ENCODE results near the gene CCL22. TPM values are rescaled to one million over a fixed set of nuclear protein-coding genes. Genes with fewer than 3 reads are reported as not detected.

CCL22 gene
- total and polyA plus RNA-seq, 2 donors (not counting 3 experiments of a cell fraction or from before 2014, with no cell fraction given), result not detected

DNA sequence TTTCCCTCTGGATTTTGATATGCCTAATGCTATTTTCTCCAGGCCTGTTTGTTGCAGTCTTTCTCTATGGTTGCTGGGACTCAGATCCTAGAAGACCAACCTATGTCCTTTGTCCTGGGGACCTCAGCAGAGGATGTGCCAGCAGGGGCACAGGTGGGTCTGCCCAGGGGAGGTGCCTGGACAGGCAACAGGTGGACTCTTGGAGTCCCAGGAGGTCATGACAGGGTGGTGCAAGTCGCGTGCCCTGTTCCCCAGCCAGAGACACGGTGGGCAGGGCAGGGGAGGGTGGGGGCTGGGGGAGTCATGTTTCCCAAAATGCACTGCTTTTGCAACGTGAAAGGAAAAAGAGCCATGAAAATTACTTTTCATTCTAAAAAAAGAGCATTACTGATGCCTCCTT lies 47.8 kb upstream of the CCL22 start:
- H3K27ac ChIP-seq (ENCODE audit: insufficient read depth, low read depth, low read length), result no peak overlapping the region
- dilution Hi-C loops (cut with MboI; ENCODE audit: extremely low pct_ligation_motif_present, low sequenced_read_pairs), result loop anchor here (25.0 kb wide), 1 partner anchor 102 kb away; the partner anchor contains the start of gene CCL17
- DNase-seq (ENCODE audit: low read depth, low spot score) (no peak), FAIRE-seq (no peak)
- H3K9me3 ChIP-seq (replicated peaks; ENCODE audit: control insufficient read depth, insufficient read depth, low read length), result no peaks in the 10 kb centered on the region
- no peaks in the 10 kb centered on the region for H3K36me3 ChIP-seq (ENCODE audit: control insufficient read depth in 2 of 2, extremely low read depth in 1 of 2, insufficient read depth in 2 of 2, low read length in 2 of 2)
- intact Hi-C loops (cut with micrococcal nuclease), result no loop called here
- BruUV-seq (replicated peaks), result no TSS peak
- H3K9me1 ChIP-seq (replicated peaks; ENCODE audit: control insufficient read depth, extremely low read depth, insufficient read depth, low read length), result no peaks in the 10 kb centered on the region
- CTCF ChIA-PET, result interaction anchor here (15.9 kb wide), 1 partner anchor 109 kb away, joined by 507 read pairs; no protein-coding TSS in a partner anchor
- no peak overlapping the region for H3K4me2 ChIP-seq (ENCODE audit: insufficient read depth, low read length)
- TF ChIP-seq GATA2 (IDR thresholded peaks at IDR 0.05; ENCODE audit: insufficient read depth, insufficient read length, low read depth, low read length) (no peak), JUN (IDR thresholded peaks at IDR 0.05; ENCODE audit: borderline replicate concordance, insufficient read depth, insufficient read length, low read depth) (no peak), EZH2 (IDR thresholded peaks at IDR 0.05; ENCODE audit: borderline replicate concordance, low read depth, low read length, severe bottlenecking) (no peak), POLR2A (IDR thresholded peaks at IDR 0.05; ENCODE audit: low read depth, low read length) (no peak), MAX (IDR thresholded peaks at IDR 0.05; ENCODE audit: insufficient read depth, insufficient read length) (no peak), CTCF (IDR thresholded peaks at IDR 0.05; ENCODE audit: extremely low read depth in 1 of 2, insufficient read depth in 1 of 2, low read depth in 1 of 2, low read length in 2 of 2) (no peak), POLR2AphosphoS5 (IDR thresholded peaks at IDR 0.05; ENCODE audit: insufficient read depth, low read depth, low read length) (no peak), MYC (IDR thresholded peaks at IDR 0.05; ENCODE audit: low read depth, low read length) (no peak), FOS (IDR thresholded peaks at IDR 0.05; ENCODE audit: borderline replicate concordance, insufficient read depth, low read length) (no peak)
- no peak overlapping the region for H2AFZ ChIP-seq (ENCODE audit: low read depth, low read length)
- no peaks in the 10 kb centered on the region for H3K27me3 ChIP-seq (ENCODE audit: control insufficient read depth in 2 of 2, insufficient read depth in 2 of 2, low read length in 2 of 2)
- H4K20me1 ChIP-seq (replicated peaks; ENCODE audit: control insufficient read depth, extremely low read depth, insufficient read depth, low read length), result no peaks in the 10 kb centered on the region
- peaks cover 17% of the 10 kb centered on the region for H3K4me1 ChIP-seq (ENCODE audit: control insufficient read depth, extremely low read depth, insufficient read depth, low read length)
- H3K9ac ChIP-seq (replicated peaks; ENCODE audit: extremely low read depth, insufficient read depth, low read length), result no peak overlapping the region
- no peaks in the 10 kb centered on the region for H3K79me2 ChIP-seq (ENCODE audit: control insufficient read depth, insufficient read depth, low read length)
- POLR2A ChIA-PET, result interaction anchor here (0.7 kb wide), 1 partner anchor 745 kb away, joined by 3 read pairs; no protein-coding TSS in a partner anchor
- no peak overlapping the region for H3K4me3 ChIP-seq (replicated peaks in 1 of 3; ENCODE audit: insufficient read depth in 1 of 3, low read depth in 1 of 3, low read length in 3 of 3)
